H9 (cell line): ENCODE measurements around the gene USF3. TPM values are rescaled to one million over a fixed set of nuclear protein-coding genes. Genes with fewer than 3 reads are reported as not detected.

Source experiments
- DNase-seq: peaks from one replicate; pipeline ENCODE4 v3.0.0-alpha.2; 2017
- H2AFZ ChIP-seq: one replicate; pipeline ENCODE4 v1.6.1; 2013; ENCODE audit warnings: mild to moderate bottlenecking, low read length, control low read depth, moderate library complexity
- H2AK5ac ChIP-seq: 2 replicates; pipeline ENCODE4 v1.6.1; 2013; ENCODE audit warnings: low read length, control low read depth, mixed read lengths; ENCODE audit not compliant: insufficient read length
- H2BK120ac ChIP-seq: one replicate; pipeline ENCODE4 v1.6.1; 2013; ENCODE audit warnings: low read depth, mild to moderate bottlenecking, low read length, control low read depth, inconsistent platforms; ENCODE audit not compliant: poor library complexity, severe bottlenecking
- H2BK12ac ChIP-seq: 2 replicates; pipeline ENCODE4 v1.6.1; 2013; ENCODE audit warnings: low read length, control low read depth, mixed read lengths, low read depth; ENCODE audit not compliant: insufficient read length
- H2BK15ac ChIP-seq: 2 replicates; pipeline ENCODE4 v1.6.1; 2013; ENCODE audit warnings: low read depth, low read length, control low read depth
- H2BK20ac ChIP-seq: one replicate; pipeline ENCODE4 v1.6.1; 2013; ENCODE audit warnings: low read depth, mild to moderate bottlenecking, low read length, control low read depth, inconsistent platforms; ENCODE audit not compliant: poor library complexity, severe bottlenecking
- H2BK5ac ChIP-seq: 2 replicates; pipeline ENCODE4 v1.6.1; 2013; ENCODE audit warnings: low read length, control low read depth, mixed read lengths; ENCODE audit not compliant: insufficient read length
- H3K14ac ChIP-seq: 2 replicates; pipeline ENCODE4 v1.6.1; 2013; ENCODE audit warnings: low read length, control low read depth; ENCODE audit not compliant: insufficient read depth
- H3K18ac ChIP-seq: 2 replicates; pipeline ENCODE4 v1.6.1; 2013; ENCODE audit warnings: low read depth, mild to moderate bottlenecking, mixed read lengths, low read length, control low read depth; ENCODE audit not compliant: insufficient read length
- H3K23ac ChIP-seq: 2 replicates; pipeline ENCODE4 v1.6.1; 2013; ENCODE audit warnings: low read length, control low read depth, mixed read lengths, low read depth; ENCODE audit not compliant: insufficient read length
- H3K23me2 ChIP-seq: 2 replicates; pipeline ENCODE4 v1.6.1; 2013; ENCODE audit warnings: low read depth, mild to moderate bottlenecking, mixed read lengths, low read length, control low read depth; ENCODE audit not compliant: insufficient read length, poor library complexity, severe bottlenecking
- H3K27ac ChIP-seq: 2 replicates; pipeline ENCODE4 v1.5.1; 2013; ENCODE audit warnings: low read length, control low read depth, mixed read lengths, low read depth; ENCODE audit not compliant: insufficient read length
- H3K27me3 ChIP-seq: 2 replicates; pipeline ENCODE4 v1.6.1; 2013; ENCODE audit warnings: low read length, control low read depth, inconsistent platforms; ENCODE audit not compliant: insufficient read depth
- H3K4ac ChIP-seq: 2 replicates; pipeline ENCODE4 v1.6.1; 2013; ENCODE audit warnings: low read depth, mild to moderate bottlenecking, control low read depth, inconsistent platforms, low read length, moderate library complexity
- H3K4me1 ChIP-seq: 2 replicates; pipeline ENCODE4 v1.6.1; 2013; ENCODE audit warnings: low read length, control low read depth, inconsistent platforms; ENCODE audit not compliant: insufficient read depth
- H3K4me2 ChIP-seq: 2 replicates; pipeline ENCODE4 v1.6.1; 2013; ENCODE audit warnings: low read length, control low read depth, mixed read lengths; ENCODE audit not compliant: insufficient read length, insufficient read depth
- H3K56ac ChIP-seq: 2 replicates; pipeline ENCODE4 v1.6.1; 2013; ENCODE audit warnings: low read depth, mild to moderate bottlenecking, mixed read lengths, low read length, control low read depth; ENCODE audit not compliant: insufficient read length
- H3K79me1 ChIP-seq: 2 replicates; pipeline ENCODE4 v1.6.1; 2013; ENCODE audit warnings: low read depth, mild to moderate bottlenecking, moderate library complexity, low read length, control low read depth, inconsistent platforms; ENCODE audit not compliant: insufficient read depth, poor library complexity, severe bottlenecking
- H3K79me2 ChIP-seq: 2 replicates; pipeline ENCODE4 v1.6.1; 2013; ENCODE audit warnings: low read length, control low read depth, inconsistent platforms; ENCODE audit not compliant: insufficient read depth
- H3K9ac ChIP-seq: 2 replicates; pipeline ENCODE4 v1.6.1; 2013; ENCODE audit warnings: low read length, control low read depth, mixed read lengths; ENCODE audit not compliant: insufficient read length; ENCODE audit errors: extremely low read depth
- H3K9me3 ChIP-seq: one replicate; pipeline ENCODE4 v1.6.1; 2013; ENCODE audit warnings: low read depth, low read length, inconsistent platforms; ENCODE audit not compliant: control insufficient read depth
- H3T11ph ChIP-seq: one replicate; pipeline ENCODE4 v1.6.1; 2013; ENCODE audit warnings: mild to moderate bottlenecking, low read length, control low read depth, inconsistent platforms
- H4K20me1 ChIP-seq: one replicate; pipeline ENCODE4 v1.6.1; 2013; ENCODE audit not compliant: control insufficient read depth, insufficient read length, insufficient read depth
- H4K5ac ChIP-seq: 2 replicates; pipeline ENCODE4 v1.6.1; 2013; ENCODE audit warnings: low read depth, mild to moderate bottlenecking, mixed read lengths, low read length, control low read depth; ENCODE audit not compliant: insufficient read length
- H4K8ac ChIP-seq: replicated peaks from 2 replicates; pipeline ENCODE4 v1.6.1; 2013; ENCODE audit warnings: low read length, control low read depth, mixed read lengths, low read depth; ENCODE audit not compliant: insufficient read length
- H4K91ac ChIP-seq: 2 replicates; pipeline ENCODE4 v1.6.1; 2013; ENCODE audit warnings: low read depth, mild to moderate bottlenecking, moderate library complexity, mixed read lengths, low read length, control low read depth; ENCODE audit not compliant: insufficient read length
- H3K27ac Mint-ChIP-seq, 3 experiments: 2 replicates in 2 of 3; 3 replicates in 1 of 3; pipeline ENCODE4 v1.8.0; 2020 to 2021; ENCODE audit warnings: mixed read lengths in 3 of 3, mild to moderate bottlenecking in 1 of 3, moderate library complexity in 1 of 3
- H3K27me3 Mint-ChIP-seq: 2 replicates; pipeline ENCODE4 v1.8.0; 2021; ENCODE audit warnings: low read depth, mild to moderate bottlenecking, moderate library complexity, mixed read lengths
- H3K36me3 Mint-ChIP-seq, 3 experiments: 2 replicates in 2 of 3; 3 replicates in 1 of 3; pipeline ENCODE4 v1.8.0; 2020 to 2021; ENCODE audit warnings: low read depth in 3 of 3, mixed read lengths in 3 of 3; ENCODE audit not compliant: insufficient read depth in 1 of 3
- H3K4me1 Mint-ChIP-seq, 2 experiments: 2 replicates each; pipeline ENCODE4 v1.8.0; 2020; ENCODE audit warnings: mixed read lengths in 2 of 2
- H3K4me3 Mint-ChIP-seq, 2 experiments: 2 replicates in 1 of 2; 3 replicates in 1 of 2; pipeline ENCODE4 v1.8.0; 2020 to 2021; ENCODE audit warnings: mild to moderate bottlenecking in 2 of 2, mixed read lengths in 2 of 2, moderate library complexity in 1 of 2
- H3K9me3 Mint-ChIP-seq, 2 experiments: 2 replicates in 1 of 2; 3 replicates in 1 of 2; pipeline ENCODE4 v1.8.0; 2020; ENCODE audit warnings: mild to moderate bottlenecking in 2 of 2, mixed read lengths in 2 of 2, moderate library complexity in 1 of 2
- WGBS: extraction: QIAGEN DNeasy Blood & Tissue Kit; methylation state at CpG from one replicate; pipeline ENCODE4 v1.1.7; 2013; ENCODE audit warnings: missing lambda C conversion rate, low lambda C conversion rate, mixed read lengths; ENCODE audit not compliant: insufficient read length; ENCODE audit errors: extremely low coverage; 5-methylcytosine and 5-hydroxymethylcytosine counted together
- total RNA-seq: library from RNA; stranded (reverse); gene quantifications from 2 replicates; pipeline ENCODE4 v1.2.1, GENCODE V29; 2021
- TF ChIP-seq, protein P1 (sequence below): fragments of 200-600 bp; sonication (generic); conservative IDR thresholded peaks from 3 replicates; pipeline ENCODE4 v1.8.0; 2021; ENCODE audit warnings: antibody characterized with exemption, mild to moderate bottlenecking

The USF3 gene
- total RNA-seq, 1 experiment from 2014 or later, result 13.8 TPM

DNA sequence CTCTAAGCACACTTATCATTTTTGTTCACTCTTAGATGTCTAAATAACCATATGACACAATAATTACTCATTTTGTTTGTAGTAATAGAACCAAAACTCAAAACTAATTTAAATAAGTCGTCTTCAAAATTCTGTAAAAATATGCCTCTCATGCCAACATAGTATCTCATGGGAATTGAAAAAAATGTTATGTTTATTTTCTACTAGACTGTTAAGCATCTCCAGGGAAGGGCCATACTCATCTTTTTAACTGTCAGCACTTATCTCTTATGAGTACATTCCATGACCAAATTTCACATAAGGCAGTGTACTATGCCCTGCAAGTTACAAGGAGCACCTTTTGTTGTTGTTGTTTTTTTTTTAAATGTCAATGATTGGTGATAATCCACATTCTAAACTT lies 18.3 kb upstream of the USF3 start:
- Histone ChIP-seq H3K14ac (no peak overlapping the region), H2AFZ (no peak overlapping the region), H3K4me1 (no peaks in the 10 kb centered on the region), H2AK5ac (no peak overlapping the region), H3K9me3 (no peaks in the 10 kb centered on the region), H2BK120ac (no peak overlapping the region), H2BK12ac (no peak overlapping the region), H3K27ac (no peak overlapping the region), H3K79me2 (no peaks in the 10 kb centered on the region), H3T11ph (no peak overlapping the region), H3K23me2 (no peaks in the 10 kb centered on the region), H3K4ac (no peak overlapping the region), H4K91ac (no peak overlapping the region), H2BK20ac (no peak overlapping the region), H2BK5ac (no peak overlapping the region), H3K4me2 (no peak overlapping the region), H3K27me3 (no peaks in the 10 kb centered on the region), H3K79me1 (no peaks in the 10 kb centered on the region), H3K23ac (no peak overlapping the region), H3K18ac (no peak overlapping the region), H3K9ac (no peak overlapping the region), H2BK15ac (no peak overlapping the region), H4K20me1 (no peaks in the 10 kb centered on the region), H4K5ac (no peak overlapping the region), H4K8ac (no peak overlapping the region), H3K56ac (no peak overlapping the region)
- WGBS, result no CpG with 5 or more reads among the region's 1 CpG
- H3K4me1 Mint-ChIP-seq, result no peaks in the 10 kb centered on the region
- H3K4me3 Mint-ChIP-seq, result no peak overlapping the region
- DNase-seq, result no peak
- peak overlapping the region in 1 of 3 experiments; percentile 73; a peak in 1 of 7 replicates for H3K27ac Mint-ChIP-seq
- peaks cover 0 to 18% (median 16%) of the 10 kb centered on the region in 3 experiments; a peak in 5 of 7 replicates for H3K36me3 Mint-ChIP-seq
- TF ChIP-seq, protein P1, sequence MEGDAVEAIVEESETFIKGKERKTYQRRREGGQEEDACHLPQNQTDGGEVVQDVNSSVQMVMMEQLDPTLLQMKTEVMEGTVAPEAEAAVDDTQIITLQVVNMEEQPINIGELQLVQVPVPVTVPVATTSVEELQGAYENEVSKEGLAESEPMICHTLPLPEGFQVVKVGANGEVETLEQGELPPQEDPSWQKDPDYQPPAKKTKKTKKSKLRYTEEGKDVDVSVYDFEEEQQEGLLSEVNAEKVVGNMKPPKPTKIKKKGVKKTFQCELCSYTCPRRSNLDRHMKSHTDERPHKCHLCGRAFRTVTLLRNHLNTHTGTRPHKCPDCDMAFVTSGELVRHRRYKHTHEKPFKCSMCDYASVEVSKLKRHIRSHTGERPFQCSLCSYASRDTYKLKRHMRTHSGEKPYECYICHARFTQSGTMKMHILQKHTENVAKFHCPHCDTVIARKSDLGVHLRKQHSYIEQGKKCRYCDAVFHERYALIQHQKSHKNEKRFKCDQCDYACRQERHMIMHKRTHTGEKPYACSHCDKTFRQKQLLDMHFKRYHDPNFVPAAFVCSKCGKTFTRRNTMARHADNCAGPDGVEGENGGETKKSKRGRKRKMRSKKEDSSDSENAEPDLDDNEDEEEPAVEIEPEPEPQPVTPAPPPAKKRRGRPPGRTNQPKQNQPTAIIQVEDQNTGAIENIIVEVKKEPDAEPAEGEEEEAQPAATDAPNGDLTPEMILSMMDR, result no peak
- peaks cover 2% of the 10 kb centered on the region; the same call in 1 of the 2 replicates for H3K27me3 Mint-ChIP-seq
- no peaks in the 10 kb centered on the region for H3K9me3 Mint-ChIP-seq
